ENCODE measurements around the gene ZNF592. TPM values are rescaled to one million over a fixed set of nuclear protein-coding genes. Genes with fewer than 3 reads are reported as not detected.
A peak's percentile ranks its signal among the peaks of the same experiment; 100 is the strongest.

ZNF592 gene
- total and polyA plus RNA-seq, 5 donors = 14.0 to 25.6 (median 20.5) TPM

GRCh38 chr15:84828086-84828908 lies 79.9 kb downstream of the ZNF592 start:
- Histone ChIP-seq H3K4me1 (ENCODE audit: control insufficient read depth, insufficient read depth, low read length) (peaks cover 31% of the 10 kb centered on the region), H3K27ac (ENCODE audit: low read length) (peak overlapping the region; percentile 45), H3K4me3 (ENCODE audit: low read length) (no peak overlapping the region), H3K9me3 (ENCODE audit: control insufficient read depth, low read length) (no peaks in the 10 kb centered on the region), H3K27me3 (ENCODE audit: control insufficient read depth, insufficient read depth) (no peaks in the 10 kb centered on the region)
- DNase-seq = peak in 2 of 3 donors; percentile 65 to 73
- intact Hi-C loops (cut with DNase I) = loop anchor here in 2 of 4 donors (10.0 kb wide), 2 partner anchors 173 to 233 kb away; partner anchors contain the start of genes NMB (in 1 of the 2) and WDR73 (in 1 of the 2)
- WGBS = 18% methylated on average over 14 of the region's 14 CpGs
- peak; percentile 13 to 47 for ATAC-seq

- Histone ChIP-seq H3K9me3 (ENCODE audit: control insufficient read depth, low read length) (no peaks in the 10 kb centered on the region), H3K4me1 (ENCODE audit: control insufficient read depth, insufficient read depth, low read length) (peaks cover 31% of the 10 kb centered on the region), H3K4me3 (ENCODE audit: low read length) (no peak overlapping the region), H3K27ac (ENCODE audit: low read length) (peak overlapping the region; percentile 21), H3K27me3 (ENCODE audit: control insufficient read depth, insufficient read depth) (no peaks in the 10 kb centered on the region)
- ATAC-seq (no peak), DNase-seq (no peak)
- intact Hi-C loops (cut with DNase I) = loop anchor here in 2 of 4 donors (10.0 kb wide), 2 partner anchors 175 to 235 kb away; partner anchors contain the start of genes NMB (in 1 of the 2) and WDR73 (in 1 of the 2)
- WGBS = 89% methylated on average over 8 of the region's 8 CpGs
Measured at GRCh38 chr15:84829428-84829827, 81.0 kb downstream of the ZNF592 start.

- ATAC-seq (peak in 1 of 2 donors; percentile 18), DNase-seq (no peak)
- Histone ChIP-seq H3K27ac (ENCODE audit: low read length) (no peak overlapping the region), H3K27me3 (ENCODE audit: control insufficient read depth, insufficient read depth) (no peaks in the 10 kb centered on the region), H3K4me3 (ENCODE audit: low read length) (no peak overlapping the region), H3K9me3 (ENCODE audit: control insufficient read depth, low read length) (no peaks in the 10 kb centered on the region), H3K4me1 (ENCODE audit: control insufficient read depth, insufficient read depth, low read length) (peaks cover 35% of the 10 kb centered on the region)
- intact Hi-C loops (cut with DNase I) = no loop called here
- 40% methylated on average over 2 of the region's 2 CpGs for WGBS
Measured at GRCh38 chr15:84830036-84830435, 81.6 kb downstream of the ZNF592 start.

- Histone ChIP-seq H3K4me1 (ENCODE audit: control insufficient read depth, insufficient read depth, low read length) (peaks cover 37% of the 10 kb centered on the region), H3K27me3 (ENCODE audit: control insufficient read depth, insufficient read depth) (no peaks in the 10 kb centered on the region), H3K4me3 (ENCODE audit: low read length) (no peak overlapping the region), H3K27ac (ENCODE audit: low read length) (no peak overlapping the region), H3K9me3 (ENCODE audit: control insufficient read depth, low read length) (no peaks in the 10 kb centered on the region)
- ATAC-seq = no peak
- 67% methylated on average over 5 of the region's 5 CpGs for WGBS
- intact Hi-C loops (cut with DNase I) = no loop called here
- DNase-seq = no peak
Measured at GRCh38 chr15:84831028-84831427, 82.6 kb downstream of the ZNF592 start.

GRCh38 chr15:84831613-84832012 lies 83.2 kb downstream of the ZNF592 start:
- no peak overlapping the region for H3K27ac ChIP-seq (ENCODE audit: low read length)

GRCh38 chr15:84832448-84833040 lies 84.2 kb downstream of the ZNF592 start:
- Histone ChIP-seq H3K27ac (ENCODE audit: low read length) (peak overlapping the region; percentile 65), H3K27me3 (ENCODE audit: control insufficient read depth, insufficient read depth) (no peaks in the 10 kb centered on the region), H3K4me3 (ENCODE audit: low read length) (no peak overlapping the region), H3K4me1 (ENCODE audit: control insufficient read depth, insufficient read depth, low read length) (peaks cover 34% of the 10 kb centered on the region), H3K9me3 (ENCODE audit: control insufficient read depth, low read length) (no peaks in the 10 kb centered on the region)
- WGBS = 78% methylated on average over 2 of the region's 2 CpGs
- intact Hi-C loops (cut with DNase I) = no loop called here
- DNase-seq = no peak
- ATAC-seq = no peak

More at GRCh38 chr15:84831613-84832012, 83.2 kb downstream of the ZNF592 start:
- no peaks in the 10 kb centered on the region for H3K27me3 ChIP-seq (ENCODE audit: control insufficient read depth, insufficient read depth)
- WGBS = 47% methylated on average over 2 of the region's 2 CpGs
- no peak overlapping the region for H3K4me3 ChIP-seq (ENCODE audit: low read length)
- intact Hi-C loops (cut with DNase I) = no loop called here
- ATAC-seq = no peak
- no peaks in the 10 kb centered on the region for H3K9me3 ChIP-seq (ENCODE audit: control insufficient read depth, low read length)
- H3K4me1 ChIP-seq (ENCODE audit: control insufficient read depth, insufficient read depth, low read length) = peaks cover 37% of the 10 kb centered on the region
- no peak for DNase-seq

GRCh38 chr15:84833447-84834228 lies 85.2 kb downstream of the ZNF592 start:
- intact Hi-C loops (cut with DNase I) = no loop called here
- Histone ChIP-seq H3K27ac (ENCODE audit: low read length) (peak overlapping the region; percentile 78), H3K27me3 (ENCODE audit: control insufficient read depth, insufficient read depth) (no peaks in the 10 kb centered on the region), H3K4me1 (ENCODE audit: control insufficient read depth, insufficient read depth, low read length) (peaks cover 31% of the 10 kb centered on the region), H3K4me3 (ENCODE audit: low read length) (no peak overlapping the region), H3K9me3 (ENCODE audit: control insufficient read depth, low read length) (no peaks in the 10 kb centered on the region)
- ATAC-seq = peak in 1 of 2 donors; percentile 57
- 30% methylated on average over 4 of the region's 4 CpGs for WGBS
- DNase-seq = no peak

GRCh38 chr15:84834229-84834955 lies 86.0 kb downstream of the ZNF592 start:
- peak overlapping the region; percentile 55 for H3K27ac ChIP-seq (ENCODE audit: low read length)
- DNase-seq = peak in 1 of 3 donors; percentile 48
- no peaks in the 10 kb centered on the region for H3K9me3 ChIP-seq (ENCODE audit: control insufficient read depth, low read length)
- intact Hi-C loops (cut with DNase I) = no loop called here
- 69% methylated on average over 4 of the region's 4 CpGs for WGBS
- H3K4me3 ChIP-seq (ENCODE audit: low read length) = no peak overlapping the region
- no peak for ATAC-seq
- peaks cover 33% of the 10 kb centered on the region for H3K4me1 ChIP-seq (ENCODE audit: control insufficient read depth, insufficient read depth, low read length)
- no peaks in the 10 kb centered on the region for H3K27me3 ChIP-seq (ENCODE audit: control insufficient read depth, insufficient read depth)

GRCh38 chr15:84834969-84835368 lies 86.6 kb downstream of the ZNF592 start:
- ATAC-seq (no peak), DNase-seq (peak in 1 of 3 donors; percentile 36)
- H3K9me3 ChIP-seq (ENCODE audit: control insufficient read depth, low read length) = no peaks in the 10 kb centered on the region
- H3K4me3 ChIP-seq (ENCODE audit: low read length) = no peak overlapping the region
- 76% methylated on average over 5 of the region's 5 CpGs for WGBS
- H3K27ac ChIP-seq (ENCODE audit: low read length) = peak overlapping the region; percentile 55
- H3K27me3 ChIP-seq (ENCODE audit: control insufficient read depth, insufficient read depth) = no peaks in the 10 kb centered on the region
- H3K4me1 ChIP-seq (ENCODE audit: control insufficient read depth, insufficient read depth, low read length) = peaks cover 33% of the 10 kb centered on the region
- intact Hi-C loops (cut with DNase I) = no loop called here

- no peaks in the 10 kb centered on the region for H3K27me3 ChIP-seq (ENCODE audit: control insufficient read depth, insufficient read depth)
- 60% methylated on average over 5 of the region's 5 CpGs for WGBS
- peak overlapping the region; percentile 92 for H3K27ac ChIP-seq (ENCODE audit: low read length)
- intact Hi-C loops (cut with DNase I) = no loop called here
- no peaks in the 10 kb centered on the region for H3K9me3 ChIP-seq (ENCODE audit: control insufficient read depth, low read length)
- no peak for DNase-seq
- ATAC-seq = peak; percentile 20 to 50
- peaks cover 36% of the 10 kb centered on the region for H3K4me1 ChIP-seq (ENCODE audit: control insufficient read depth, insufficient read depth, low read length)
- no peak overlapping the region for H3K4me3 ChIP-seq (ENCODE audit: low read length)
Measured at GRCh38 chr15:84835661-84836337, 87.4 kb downstream of the ZNF592 start.
